BE2C (cell line): ENCODE data around the gene SLC35F3.
A peak's percentile ranks its signal among the peaks of the same experiment; 100 is the strongest.

ENCODE experiments used
- DNase-seq: peaks from one replicate; pipeline ENCODE4 v3.0.0-alpha.2; 2020
- H3K27me3 ChIP-seq: fragments of 250-450 bp; sonication (Bioruptor Pico); 2 replicates; pipeline ENCODE4 v1.5.1; 2020; ENCODE audit warnings: mild to moderate bottlenecking
- H3K36me3 ChIP-seq: fragments of 250-450 bp; sonication (Bioruptor Pico); 2 replicates; pipeline ENCODE4 v1.5.1; 2020; ENCODE audit warnings: mild to moderate bottlenecking
- H3K4me1 ChIP-seq: fragments of 250-450 bp; sonication (Bioruptor Pico); 2 replicates; pipeline ENCODE4 v1.5.1; 2020
- H3K4me3 ChIP-seq: 2 replicates; pipeline ENCODE4 v1.5.1; 2011; ENCODE audit warnings: low read depth, low read length
- H3K9me3 ChIP-seq: fragments of 250-450 bp; sonication (Bioruptor Pico); 2 replicates; pipeline ENCODE4 v1.5.1; 2020
- TF ChIP-seq, protein P1 (sequence below): IDR thresholded peaks from 2 replicates; pipeline ENCODE4 v1.5.1; 2012; ENCODE audit warnings: mild to moderate bottlenecking, low read depth, low read length

SLC35F3 gene

GRCh38 chr1:234270093-234270492, 365.6 kb downstream of the SLC35F3 start:
- H3K36me3 ChIP-seq: no peaks in the 10 kb centered on the region
- no peak for DNase-seq
- no peak overlapping the region for H3K4me3 ChIP-seq
- TF ChIP-seq, protein P1, sequence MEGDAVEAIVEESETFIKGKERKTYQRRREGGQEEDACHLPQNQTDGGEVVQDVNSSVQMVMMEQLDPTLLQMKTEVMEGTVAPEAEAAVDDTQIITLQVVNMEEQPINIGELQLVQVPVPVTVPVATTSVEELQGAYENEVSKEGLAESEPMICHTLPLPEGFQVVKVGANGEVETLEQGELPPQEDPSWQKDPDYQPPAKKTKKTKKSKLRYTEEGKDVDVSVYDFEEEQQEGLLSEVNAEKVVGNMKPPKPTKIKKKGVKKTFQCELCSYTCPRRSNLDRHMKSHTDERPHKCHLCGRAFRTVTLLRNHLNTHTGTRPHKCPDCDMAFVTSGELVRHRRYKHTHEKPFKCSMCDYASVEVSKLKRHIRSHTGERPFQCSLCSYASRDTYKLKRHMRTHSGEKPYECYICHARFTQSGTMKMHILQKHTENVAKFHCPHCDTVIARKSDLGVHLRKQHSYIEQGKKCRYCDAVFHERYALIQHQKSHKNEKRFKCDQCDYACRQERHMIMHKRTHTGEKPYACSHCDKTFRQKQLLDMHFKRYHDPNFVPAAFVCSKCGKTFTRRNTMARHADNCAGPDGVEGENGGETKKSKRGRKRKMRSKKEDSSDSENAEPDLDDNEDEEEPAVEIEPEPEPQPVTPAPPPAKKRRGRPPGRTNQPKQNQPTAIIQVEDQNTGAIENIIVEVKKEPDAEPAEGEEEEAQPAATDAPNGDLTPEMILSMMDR: no peak
- H3K9me3 ChIP-seq: no peaks in the 10 kb centered on the region
- no peaks in the 10 kb centered on the region for H3K4me1 ChIP-seq
- no peaks in the 10 kb centered on the region for H3K27me3 ChIP-seq

DNA sequence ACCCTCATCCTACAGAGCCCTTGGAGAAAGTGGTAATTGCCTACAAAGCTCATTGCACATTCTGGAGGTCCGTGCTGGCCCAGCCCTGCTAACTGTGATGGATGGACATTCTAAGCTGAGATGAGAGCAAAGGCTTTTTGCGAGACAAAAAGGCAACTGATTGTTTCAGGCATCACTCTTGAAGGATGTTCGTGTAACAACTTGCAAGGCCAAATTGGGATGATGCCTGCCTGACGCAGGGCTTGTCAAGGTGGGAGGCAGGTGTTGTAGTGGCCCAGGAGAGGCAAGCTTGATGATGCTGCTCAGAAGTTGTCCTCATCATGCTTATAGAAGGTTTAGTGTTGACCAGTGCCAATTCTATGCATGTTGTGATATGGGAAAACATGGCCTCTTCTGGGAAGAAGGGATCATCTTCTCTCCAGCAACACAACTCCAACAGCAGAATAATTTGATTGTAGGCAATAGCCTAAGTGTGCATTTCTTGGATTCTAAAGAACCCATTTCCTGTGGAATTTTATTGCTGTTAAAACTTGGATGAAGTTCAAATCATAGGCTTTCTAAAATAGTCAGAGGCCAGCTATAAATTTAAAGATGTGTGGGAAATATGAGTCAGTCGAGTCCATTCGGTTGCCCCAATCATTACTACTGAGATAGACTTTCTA, 366.2 kb downstream of the SLC35F3 start:
- H3K4me1 ChIP-seq: no peaks in the 10 kb centered on the region
- no peak overlapping the region for H3K4me3 ChIP-seq
- TF ChIP-seq, protein P1: no peak
- DNase-seq: no peak
- no peaks in the 10 kb centered on the region for H3K27me3 ChIP-seq
- no peaks in the 10 kb centered on the region for H3K36me3 ChIP-seq
- H3K9me3 ChIP-seq: no peaks in the 10 kb centered on the region

DNA sequence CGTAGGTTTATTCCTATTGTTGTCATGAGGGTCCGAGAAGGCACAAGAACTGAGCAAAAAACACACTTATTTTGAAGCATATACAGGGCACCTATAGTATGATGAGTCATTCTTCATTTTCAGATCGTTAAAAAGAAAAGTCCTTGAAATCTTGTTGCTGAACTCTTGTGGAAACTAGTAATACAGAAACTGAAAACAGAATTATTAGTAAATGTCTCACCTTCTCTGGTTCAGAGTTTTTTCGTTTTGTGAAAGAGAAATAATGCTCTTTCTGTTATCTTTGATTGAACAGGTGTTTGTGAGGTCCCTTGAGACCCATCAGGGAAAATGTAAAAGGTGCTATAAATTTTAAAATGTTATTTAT, 366.7 kb downstream of the SLC35F3 start:
- no peaks in the 10 kb centered on the region for H3K9me3 ChIP-seq
- no peak for DNase-seq
- H3K36me3 ChIP-seq: no peaks in the 10 kb centered on the region
- H3K4me3 ChIP-seq: no peak overlapping the region
- H3K27me3 ChIP-seq: no peaks in the 10 kb centered on the region
- TF ChIP-seq, protein P1: no peak
- no peaks in the 10 kb centered on the region for H3K4me1 ChIP-seq

GRCh38 chr1:234272656-234273312, 368.3 kb downstream of the SLC35F3 start:
- DNase-seq: no peak

DNA sequence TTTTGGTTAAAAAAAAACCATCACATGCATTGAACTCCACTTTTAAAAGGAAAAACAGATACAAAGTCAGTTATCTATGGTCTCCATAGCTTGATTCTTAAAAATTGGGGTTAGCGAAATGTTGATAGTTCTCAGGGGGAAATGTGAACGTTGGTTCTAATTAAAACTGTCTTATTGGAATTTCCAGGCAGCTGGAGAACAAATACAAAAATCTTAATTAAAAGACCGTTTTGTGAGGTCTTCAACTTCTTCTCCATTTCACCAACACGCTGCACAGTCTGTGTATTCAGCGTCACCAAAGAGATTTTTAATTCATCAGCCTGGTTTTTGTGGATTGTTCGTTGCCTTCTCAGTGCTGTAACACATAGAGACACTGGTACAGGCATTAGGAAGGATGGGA, 369.5 kb downstream of the SLC35F3 start:
- TF ChIP-seq, protein P1: no peak
- no peak for DNase-seq
- Histone ChIP-seq H3K4me3 (no peak overlapping the region), H3K27me3 (no peaks in the 10 kb centered on the region), H3K4me1 (no peaks in the 10 kb centered on the region), H3K36me3 (no peaks in the 10 kb centered on the region), H3K9me3 (no peaks in the 10 kb centered on the region)

More at GRCh38 chr1:234272656-234273312, 368.3 kb downstream of the SLC35F3 start:
- H3K4me3 ChIP-seq: no peak overlapping the region
- H3K9me3 ChIP-seq: no peaks in the 10 kb centered on the region
- H3K36me3 ChIP-seq: no peaks in the 10 kb centered on the region
- no peaks in the 10 kb centered on the region for H3K4me1 ChIP-seq
- H3K27me3 ChIP-seq: no peaks in the 10 kb centered on the region
- TF ChIP-seq, protein P1: no peak

DNA sequence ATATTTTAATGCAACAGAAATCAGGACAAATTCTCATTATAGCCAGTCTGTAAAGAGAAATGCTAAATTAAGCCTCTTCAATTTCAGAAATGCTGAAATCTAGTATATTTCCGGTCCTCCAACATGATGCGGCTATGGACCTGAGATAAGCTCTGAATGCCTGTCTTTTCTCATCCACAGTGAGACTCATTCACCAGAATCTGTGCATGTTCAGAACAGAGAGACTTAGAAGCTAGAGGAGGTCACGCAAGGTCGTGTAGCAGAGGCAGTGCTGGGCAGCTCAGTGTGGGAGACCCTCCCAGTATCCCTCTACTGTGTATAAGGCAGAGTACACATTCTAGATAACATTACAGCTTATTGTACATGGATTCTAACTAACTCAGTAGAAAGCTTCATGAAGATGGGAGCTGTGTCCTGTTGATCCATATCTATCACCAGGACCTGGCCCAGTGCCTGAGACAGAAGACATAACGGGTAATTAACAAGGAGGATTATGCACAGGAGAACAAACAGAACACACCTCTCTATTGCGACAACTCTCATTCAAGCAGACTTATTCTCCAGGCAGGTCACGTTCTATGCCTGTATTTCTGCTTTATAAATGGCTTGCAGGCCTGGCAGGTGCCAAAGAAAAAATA, 371.8 kb downstream of the SLC35F3 start:
- no peaks in the 10 kb centered on the region for H3K4me1 ChIP-seq
- DNase-seq: peak; percentile 25
- H3K36me3 ChIP-seq: no peaks in the 10 kb centered on the region
- H3K9me3 ChIP-seq: no peaks in the 10 kb centered on the region
- H3K27me3 ChIP-seq: no peaks in the 10 kb centered on the region
- H3K4me3 ChIP-seq: no peak overlapping the region
- TF ChIP-seq, protein P1: no peak
